Caco-2 (cell line): Measurements from ENCODE around the gene NTRK2. TPM values are rescaled to one million over a fixed set of nuclear protein-coding genes. Genes with fewer than 3 reads are reported as not detected.

Source experiments
- BruUV-seq: library from RNA; stranded (reverse); fragments of 400-500 nt; replicated peaks from 2 replicates; lab custom pipeline; 2021; lab: Mats Ljungman, UMichigan
- CTCF ChIA-PET: fragments of 300-600 bp; sonication (Branson Sonifier 250); formaldehyde crosslinking; loops from one replicate; lab custom pipeline; 2022; ENCODE audit warnings: antibody characterized with exemption; lab: Charles Lee
- POLR2A ChIA-PET: fragments of 300-600 bp; sonication (Branson Sonifier 250); formaldehyde crosslinking; loops from one replicate; lab custom pipeline; 2022; ENCODE audit warnings: antibody characterized with exemption; lab: Charles Lee
- DNase-seq, 2 experiments: peaks; one replicate each; pipeline versions ENCODE4 v3.0.0 to v3.0.0-alpha.2; 2020 to 2022
- H3K27me3 ChIP-seq: replicated peaks from 2 replicates; pipeline ENCODE4 v1.6.0; 2011; ENCODE audit warnings: low read length; ENCODE audit not compliant: control insufficient read depth, insufficient read depth
- H3K36me3 ChIP-seq: 2 replicates; pipeline ENCODE4 v1.5.1; 2011; ENCODE audit warnings: low read length; ENCODE audit not compliant: control insufficient read depth, insufficient read depth
- H3K4me1 ChIP-seq: fragments of 250-450 bp; sonication (Bioruptor Pico); 2 replicates; pipeline ENCODE4 v1.5.1; 2020; ENCODE audit warnings: mild to moderate bottlenecking
- H3K4me3 ChIP-seq: 2 replicates; pipeline ENCODE4 v1.5.1; 2011; ENCODE audit warnings: low read depth, mild to moderate bottlenecking, control low read depth, low read length
- H3K9me3 ChIP-seq: fragments of 250-450 bp; sonication (Bioruptor Pico); 2 replicates; pipeline ENCODE4 v1.5.1; 2020; ENCODE audit warnings: mild to moderate bottlenecking, moderate library complexity
- H3K27ac Mint-ChIP-seq: one replicate; pipeline ENCODE4 v1.8.0; 2022; ENCODE audit warnings: mixed read lengths; ENCODE audit not compliant: unreplicated experiment
- H3K27me3 Mint-ChIP-seq: one replicate; pipeline ENCODE4 v1.8.0; 2022; ENCODE audit warnings: mixed read lengths; ENCODE audit not compliant: insufficient read depth, unreplicated experiment
- H3K36me3 Mint-ChIP-seq: one replicate; pipeline ENCODE4 v1.8.0; 2022; ENCODE audit warnings: mild to moderate bottlenecking, mixed read lengths; ENCODE audit not compliant: insufficient read depth, unreplicated experiment
- H3K4me1 Mint-ChIP-seq: one replicate; pipeline ENCODE4 v1.8.0; 2022; ENCODE audit warnings: low read depth, mixed read lengths; ENCODE audit not compliant: unreplicated experiment
- H3K4me3 Mint-ChIP-seq: one replicate; pipeline ENCODE4 v1.8.0; 2022; ENCODE audit warnings: mild to moderate bottlenecking, moderate library complexity, mixed read lengths; ENCODE audit not compliant: unreplicated experiment
- H3K9me3 Mint-ChIP-seq: one replicate; pipeline ENCODE4 v1.8.0; 2022; ENCODE audit warnings: mixed read lengths; ENCODE audit not compliant: unreplicated experiment
- CTCF ChIP-seq, 2 experiments: fragments of 200-600 bp in 1 of 2; IDR thresholded peaks; 1 replicate in 1 of 2; 2 replicates in 1 of 2; pipeline versions ENCODE4 v1.5.1 to v1.8.0; 2011 to 2022; ENCODE audit warnings: antibody characterized with exemption in 1 of 2, control low read depth in 1 of 2, inconsistent platforms in 1 of 2, low read depth in 1 of 2, low read length in 1 of 2, mild to moderate bottlenecking in 1 of 2, moderate library complexity in 1 of 2; ENCODE audit not compliant: insufficient read depth in 1 of 2, severe bottlenecking in 1 of 2, unreplicated experiment in 1 of 2
- intact Hi-C: fragments of 100-400 bp; cut with micrococcal nuclease; formaldehyde crosslinking; loops from one replicate; pipeline ENCODE4 v1.10.0; 2022; ENCODE audit not compliant: unreplicated experiment
- total RNA-seq: library from RNA; stranded (reverse); gene quantifications from 2 replicates; pipeline ENCODE4 v1.2.3, GENCODE V29; 2022

NTRK2 gene
- total RNA-seq, 1 experiment from 2014 or later, result not detected

- no peak overlapping the region for H3K27ac Mint-ChIP-seq
- POLR2A ChIA-PET, result no interaction called here
- TF ChIP-seq CTCF (IDR thresholded peaks at IDR 0.05; ENCODE audit: insufficient read depth in 1 of 2, low read depth in 1 of 2, low read length in 1 of 2, severe bottlenecking in 1 of 2, unreplicated experiment in 1 of 2), result no peak
- no peak overlapping the region for H3K4me3 Mint-ChIP-seq
- DNase-seq, result no peak
- Histone ChIP-seq H3K36me3 (no peaks in the 10 kb centered on the region), H3K27me3 (no peaks in the 10 kb centered on the region), H3K4me3 (no peak overlapping the region), H3K4me1 (no peaks in the 10 kb centered on the region), H3K9me3 (no peaks in the 10 kb centered on the region)
- no peaks in the 10 kb centered on the region for H3K36me3 Mint-ChIP-seq
- no peaks in the 10 kb centered on the region for H3K27me3 Mint-ChIP-seq
- CTCF ChIA-PET, result no interaction called here
- intact Hi-C loops, result no loop called here
- no peaks in the 10 kb centered on the region for H3K9me3 Mint-ChIP-seq
- H3K4me1 Mint-ChIP-seq, result no peaks in the 10 kb centered on the region
- BruUV-seq, result no TSS peak
These were observed 39.5 kb downstream of the NTRK2 start for GRCh38 chr9:84709056-84709455.

- Histone ChIP-seq H3K27me3 (no peaks in the 10 kb centered on the region), H3K9me3 (no peaks in the 10 kb centered on the region), H3K4me3 (no peak overlapping the region), H3K4me1 (no peaks in the 10 kb centered on the region), H3K36me3 (no peaks in the 10 kb centered on the region)
- no peaks in the 10 kb centered on the region for H3K36me3 Mint-ChIP-seq
- no peaks in the 10 kb centered on the region for H3K4me1 Mint-ChIP-seq
- intact Hi-C loops, result no loop called here
- DNase-seq, result no peak
- no peaks in the 10 kb centered on the region for H3K9me3 Mint-ChIP-seq
- ChIA-PET CTCF (no interaction called here), POLR2A (no interaction called here)
- no peak for TF ChIP-seq CTCF (IDR thresholded peaks at IDR 0.05; ENCODE audit: insufficient read depth in 1 of 2, low read depth in 1 of 2, low read length in 1 of 2, severe bottlenecking in 1 of 2, unreplicated experiment in 1 of 2)
- H3K4me3 Mint-ChIP-seq, result no peak overlapping the region
- H3K27ac Mint-ChIP-seq, result no peak overlapping the region
- H3K27me3 Mint-ChIP-seq, result no peaks in the 10 kb centered on the region
- no TSS peak for BruUV-seq
These were observed 41.3 kb downstream of the NTRK2 start for GRCh38 chr9:84710701-84711397.

- Mint-ChIP-seq H3K27me3 (no peaks in the 10 kb centered on the region), H3K27ac (no peak overlapping the region), H3K9me3 (no peaks in the 10 kb centered on the region), H3K4me1 (no peaks in the 10 kb centered on the region), H3K36me3 (no peaks in the 10 kb centered on the region), H3K4me3 (no peak overlapping the region)
- Histone ChIP-seq H3K4me3 (no peak overlapping the region), H3K4me1 (no peaks in the 10 kb centered on the region), H3K9me3 (no peaks in the 10 kb centered on the region), H3K36me3 (no peaks in the 10 kb centered on the region), H3K27me3 (no peaks in the 10 kb centered on the region)
- CTCF ChIA-PET, result no interaction called here
- BruUV-seq, result no TSS peak
- TF ChIP-seq CTCF (IDR thresholded peaks at IDR 0.05; ENCODE audit: insufficient read depth in 1 of 2, low read depth in 1 of 2, low read length in 1 of 2, severe bottlenecking in 1 of 2, unreplicated experiment in 1 of 2), result no peak
- no peak for DNase-seq
- intact Hi-C loops, result no loop called here
- POLR2A ChIA-PET, result no interaction called here
These were observed 41.9 kb downstream of the NTRK2 start for GRCh38 chr9:84711398-84711777.
